Gastrocnemius medialis (tissue), 4 donors: ENCODE measurements around the gene HMX1. TPM values are rescaled to one million over a fixed set of nuclear protein-coding genes. Genes with fewer than 3 reads are reported as not detected.

Experiments
- ATAC-seq, 2 donors: fragments of 150-250 bp; one replicate each; pipeline ENCODE4 v1.9.1; 2016
- DNase-seq, 2 donors: peaks; one replicate each; pipeline ENCODE4 v3.0.0-alpha.2; 2019
- H3K27ac ChIP-seq, 4 donors: fragments of 200-600 bp; sonication (generic); 1 replicate in 1 of 4; 2 replicates in 3 of 4; pipeline ENCODE4 v1.5.1; 2016 to 2018; ENCODE audit warnings: mild to moderate bottlenecking in 2 of 4, moderate library complexity in 1 of 4
- H3K27me3 ChIP-seq, 3 donors: fragments of 200-600 bp; sonication (generic) in 2 of 3; 1 replicate in 1 of 3; 2 replicates in 2 of 3; pipeline versions ENCODE4 v1.5.1 to v1.6.0; 2016 to 2019; ENCODE audit warnings: mild to moderate bottlenecking in 1 of 3, moderate library complexity in 1 of 3
- H3K36me3 ChIP-seq, 2 donors: fragments of 200-600 bp; sonication (generic) in 1 of 2; one replicate each; pipeline ENCODE4 v1.5.1; 2017 to 2018
- H3K4me1 ChIP-seq, 2 donors: fragments of 200-600 bp; sonication (generic) in 1 of 2; one replicate each; pipeline ENCODE4 v1.5.1; 2016 to 2017; ENCODE audit warnings: mild to moderate bottlenecking in 2 of 2
- H3K4me3 ChIP-seq, 4 donors: fragments of 200-600 bp; sonication (generic) in 3 of 4; 1 replicate in 1 of 4; 2 replicates in 3 of 4; pipeline ENCODE4 v1.5.1; 2016 to 2019; ENCODE audit warnings: mild to moderate bottlenecking in 2 of 4
- H3K9me3 ChIP-seq, 3 donors: fragments of 200-600 bp; sonication (generic) in 2 of 3; 1 replicate in 1 of 3; 2 replicates in 2 of 3; pipeline ENCODE4 v1.5.1; 2016 to 2019
- POLR2A ChIP-seq, 2 donors: fragments of 450-650 bp; IDR thresholded peaks; one replicate each; pipeline ENCODE4 v1.6.1; 2017; ENCODE audit warnings: antibody characterized with exemption in 2 of 2, mild to moderate bottlenecking in 2 of 2, moderate library complexity in 2 of 2
- in situ Hi-C, 4 donors: fragments of 200-750 bp; cut with MboI; loops; one replicate each; pipeline versions ENCODE4 v1.15.0 to v1.8.0; 2017; ENCODE audit warnings: low sequenced_read_pairs in 4 of 4
- intact Hi-C: fragments of 100-400 bp; cut with DNase I; formaldehyde crosslinking; loops from one replicate; pipeline ENCODE4 v1.15.1; 2023; ENCODE audit warnings: low total_unique reads
- total RNA-seq, 4 donors: library from RNA; depleted of rRNA; stranded (reverse); fragments of >200 nt; gene quantifications; one replicate each; pipeline versions ENCODE4 v1.1.0 to v1.2.3, GENCODE V29; 2016
- TF ChIP-seq, protein P1 (sequence below), 5 experiments: fragments of 450-650 bp in 3 of 5; fragments of 200-600 bp in 2 of 5; sonication (generic) in 2 of 5; IDR thresholded peaks in 4 of 5; conservative IDR thresholded peaks in 1 of 5; 1 replicate in 4 of 5; 2 replicates in 1 of 5; pipeline ENCODE4 v1.5.1; 2016 to 2019; ENCODE audit warnings: antibody characterized with exemption in 5 of 5, mild to moderate bottlenecking in 3 of 5, moderate library complexity in 3 of 5

Gene HMX1
- total RNA-seq, 4 donors from 2014 or later: not detected

DNA sequence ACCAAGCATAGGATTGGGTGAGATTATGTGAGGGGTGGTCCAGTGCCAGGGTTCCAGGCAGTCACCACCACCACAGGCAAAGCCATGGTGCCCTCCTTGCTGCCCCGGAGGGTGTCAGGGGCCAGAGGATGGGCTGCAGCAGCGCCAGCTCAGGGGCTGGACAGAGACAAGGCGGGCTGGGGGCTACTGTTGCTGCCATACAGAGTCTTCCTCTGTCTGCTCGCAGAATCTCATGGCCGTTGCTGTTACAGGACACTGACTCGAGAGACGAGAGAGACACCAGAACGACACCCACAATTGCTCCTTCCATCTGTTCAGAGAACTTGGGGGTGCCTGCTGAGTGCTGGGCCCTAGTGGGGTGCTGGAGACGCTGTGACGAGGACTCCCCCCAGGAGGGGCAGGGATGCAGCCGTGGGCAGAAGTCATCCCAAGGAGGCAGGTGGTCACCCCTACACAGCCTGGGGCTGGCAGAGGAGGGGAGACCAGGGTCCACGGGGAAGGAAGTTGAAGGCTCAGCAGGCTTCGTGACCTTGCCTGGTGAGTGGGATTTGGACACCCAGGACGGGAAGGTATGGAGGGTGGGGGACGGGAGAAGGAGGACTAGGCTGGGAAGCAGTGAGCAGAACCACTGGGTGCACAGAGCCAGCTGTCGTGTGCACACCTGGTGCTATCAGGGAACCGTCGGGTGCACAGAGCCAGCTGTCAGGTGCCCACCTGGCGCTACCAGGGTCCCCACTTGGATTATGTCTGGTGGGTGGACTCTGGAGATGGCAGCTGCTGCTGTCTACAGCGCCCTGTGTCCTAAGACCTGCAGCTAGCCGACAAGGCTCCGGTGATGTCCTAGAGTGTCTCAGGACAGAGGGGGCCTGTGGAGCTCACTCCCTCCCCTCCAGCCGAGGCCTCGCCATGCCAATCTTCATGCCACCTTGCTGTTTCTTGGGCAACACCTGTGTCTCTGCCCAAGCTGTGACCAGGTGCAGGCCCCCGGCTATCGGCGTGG lies 43.9 kb upstream of the HMX1 start:
- Histone ChIP-seq H3K27me3 (no peaks in the 10 kb centered on the region), H3K9me3 (no peaks in the 10 kb centered on the region), H3K36me3 (no peaks in the 10 kb centered on the region), H3K4me1 (no peaks in the 10 kb centered on the region), H3K27ac (no peak overlapping the region), H3K4me3 (no peak overlapping the region)
- ATAC-seq (no peak), DNase-seq (no peak)
- TF ChIP-seq, protein P1, sequence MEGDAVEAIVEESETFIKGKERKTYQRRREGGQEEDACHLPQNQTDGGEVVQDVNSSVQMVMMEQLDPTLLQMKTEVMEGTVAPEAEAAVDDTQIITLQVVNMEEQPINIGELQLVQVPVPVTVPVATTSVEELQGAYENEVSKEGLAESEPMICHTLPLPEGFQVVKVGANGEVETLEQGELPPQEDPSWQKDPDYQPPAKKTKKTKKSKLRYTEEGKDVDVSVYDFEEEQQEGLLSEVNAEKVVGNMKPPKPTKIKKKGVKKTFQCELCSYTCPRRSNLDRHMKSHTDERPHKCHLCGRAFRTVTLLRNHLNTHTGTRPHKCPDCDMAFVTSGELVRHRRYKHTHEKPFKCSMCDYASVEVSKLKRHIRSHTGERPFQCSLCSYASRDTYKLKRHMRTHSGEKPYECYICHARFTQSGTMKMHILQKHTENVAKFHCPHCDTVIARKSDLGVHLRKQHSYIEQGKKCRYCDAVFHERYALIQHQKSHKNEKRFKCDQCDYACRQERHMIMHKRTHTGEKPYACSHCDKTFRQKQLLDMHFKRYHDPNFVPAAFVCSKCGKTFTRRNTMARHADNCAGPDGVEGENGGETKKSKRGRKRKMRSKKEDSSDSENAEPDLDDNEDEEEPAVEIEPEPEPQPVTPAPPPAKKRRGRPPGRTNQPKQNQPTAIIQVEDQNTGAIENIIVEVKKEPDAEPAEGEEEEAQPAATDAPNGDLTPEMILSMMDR (IDR thresholded peaks at IDR 0.05 in 4 of 5, conservative IDR thresholded peaks at IDR 0.05 in 1 of 5): no peak
- TF ChIP-seq POLR2A (IDR thresholded peaks at IDR 0.05): no peak
- in situ Hi-C loops: no loop called here
- intact Hi-C loops: loop anchor here (10.0 kb wide), 1 partner anchor 311 kb away; no protein-coding TSS in a partner anchor

DNA sequence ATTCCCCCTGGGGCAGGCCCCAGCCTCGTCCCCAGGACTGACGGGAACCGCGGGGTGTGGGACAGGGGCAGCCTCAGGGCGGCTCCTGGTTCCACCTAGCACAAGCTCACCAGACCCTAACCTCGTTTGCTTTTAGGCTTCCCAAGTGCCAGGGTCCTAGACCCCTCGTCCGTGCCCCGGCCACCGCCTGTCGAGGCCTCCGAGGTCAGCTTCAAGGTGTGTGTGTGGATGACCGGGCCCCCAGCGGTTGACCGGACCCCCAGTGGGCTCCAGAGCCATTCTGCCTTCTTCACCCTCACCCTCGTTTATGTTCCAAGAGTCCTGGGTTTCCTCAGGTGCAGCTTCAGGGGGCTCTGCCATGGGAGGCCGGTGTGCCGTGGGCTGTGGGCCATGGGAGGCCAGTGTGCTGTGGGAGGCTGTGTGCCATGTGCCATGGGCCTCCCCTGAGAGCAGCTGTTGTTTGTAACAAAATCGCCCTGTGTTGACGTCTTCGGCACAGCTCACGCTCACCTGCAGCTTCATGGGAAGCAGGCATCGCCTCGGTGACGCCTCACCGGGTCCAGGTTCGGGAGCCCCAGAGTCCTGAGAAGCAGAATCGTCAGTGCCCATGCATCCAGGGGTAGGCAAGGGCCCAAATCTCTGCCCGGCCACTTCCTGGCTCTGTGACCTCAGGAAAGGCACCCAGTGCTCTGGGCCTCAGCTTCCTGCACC lies 43.0 kb upstream of the HMX1 start:
- Histone ChIP-seq H3K9me3 (no peaks in the 10 kb centered on the region), H3K27ac (no peak overlapping the region), H3K27me3 (no peaks in the 10 kb centered on the region), H3K36me3 (no peaks in the 10 kb centered on the region), H3K4me3 (no peak overlapping the region), H3K4me1 (no peaks in the 10 kb centered on the region)
- in situ Hi-C loops: no loop called here
- TF ChIP-seq, protein P1 (IDR thresholded peaks at IDR 0.05 in 4 of 5, conservative IDR thresholded peaks at IDR 0.05 in 1 of 5): no peak
- TF ChIP-seq POLR2A (IDR thresholded peaks at IDR 0.05): no peak
- intact Hi-C loops: loop anchor here (10.0 kb wide), 1 partner anchor 310 kb away; no protein-coding TSS in a partner anchor
- ATAC-seq (no peak), DNase-seq (no peak)

DNA sequence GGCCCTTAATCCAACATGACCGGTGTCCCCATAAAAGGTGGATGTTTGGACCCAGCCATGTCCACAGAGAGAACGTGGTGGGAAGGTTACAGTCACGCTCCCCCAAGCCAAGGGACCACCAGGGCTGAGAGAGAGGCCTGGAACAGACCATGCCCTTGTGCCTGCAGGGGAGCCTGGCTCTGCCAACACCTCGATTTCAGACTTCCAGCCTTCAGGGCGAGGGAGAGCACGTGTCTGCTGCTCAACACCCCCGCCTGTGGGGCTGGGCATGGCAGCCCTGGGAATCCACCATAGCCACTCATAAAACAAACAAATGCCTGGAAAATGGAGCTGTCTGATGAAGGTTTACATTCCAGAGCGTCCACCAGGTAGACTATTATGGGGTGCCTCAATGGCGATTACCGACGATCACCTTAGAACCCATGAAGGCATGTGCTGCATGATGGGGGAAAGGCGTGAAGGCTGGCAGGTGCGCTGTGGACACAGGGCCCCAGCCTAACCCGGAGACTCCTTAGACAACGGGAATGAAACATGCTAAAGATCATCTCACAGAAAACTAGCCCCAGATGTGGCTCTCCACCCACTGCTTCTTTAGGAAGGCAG lies 42.3 kb upstream of the HMX1 start:
- no peaks in the 10 kb centered on the region for H3K9me3 ChIP-seq
- ATAC-seq (no peak), DNase-seq (no peak)
- no peaks in the 10 kb centered on the region for H3K36me3 ChIP-seq
- H3K4me1 ChIP-seq: no peaks in the 10 kb centered on the region
- peaks cover 0 to under 1% (median 0%) of the 10 kb centered on the region in 3 donors for H3K27me3 ChIP-seq
- no peak overlapping the region for H3K27ac ChIP-seq
- TF ChIP-seq POLR2A (IDR thresholded peaks at IDR 0.05): no peak
- TF ChIP-seq, protein P1 (IDR thresholded peaks at IDR 0.05 in 4 of 5, conservative IDR thresholded peaks at IDR 0.05 in 1 of 5): no peak
- H3K4me3 ChIP-seq: no peak overlapping the region
- intact Hi-C loops (loop anchor here (10.0 kb wide), 1 partner anchor 309 kb away; no protein-coding TSS in a partner anchor), in situ Hi-C loops (no loop called here)

DNA sequence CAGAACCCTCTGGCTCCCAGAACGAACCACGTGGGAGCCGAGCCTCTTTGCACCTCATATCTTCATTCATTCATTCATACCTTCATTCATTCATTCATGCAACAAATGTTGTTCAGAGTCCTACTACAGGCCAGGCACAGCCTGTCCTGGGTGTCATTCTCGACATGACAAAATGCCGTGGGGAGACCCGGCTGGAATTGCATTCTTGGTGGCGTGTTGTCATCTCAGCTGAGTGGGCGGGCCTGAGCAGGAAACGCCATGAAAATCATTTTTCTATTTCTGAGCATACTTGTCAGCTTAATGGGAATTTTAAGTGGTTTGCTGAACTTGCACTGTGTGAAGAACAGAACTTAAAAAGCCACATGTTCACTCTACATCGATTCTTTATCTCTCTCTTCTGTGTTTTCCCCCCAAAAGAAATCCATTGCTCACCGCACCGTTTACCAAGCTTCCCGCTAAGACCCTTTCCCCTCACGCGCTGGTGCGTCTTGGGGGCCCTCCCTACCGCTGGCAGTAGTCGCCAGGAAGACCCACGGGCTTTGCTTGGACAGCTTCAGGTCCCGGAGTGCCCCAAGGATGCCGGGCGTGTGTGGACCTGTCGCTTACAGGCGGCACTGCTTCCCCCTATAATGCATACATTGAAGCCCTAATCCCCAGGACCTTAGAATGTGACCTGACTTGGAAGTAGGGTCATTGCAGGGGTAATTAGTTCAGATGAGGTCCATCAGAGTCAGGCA lies 41.6 kb upstream of the HMX1 start:
- H3K4me3 ChIP-seq: no peak overlapping the region
- no peak for DNase-seq
- no peaks in the 10 kb centered on the region for H3K36me3 ChIP-seq
- H3K27ac ChIP-seq: no peak overlapping the region
- intact Hi-C loops (loop anchor here (10.0 kb wide), 1 partner anchor 308 kb away; no protein-coding TSS in a partner anchor), in situ Hi-C loops (no loop called here)
- H3K9me3 ChIP-seq: no peaks in the 10 kb centered on the region
- H3K4me1 ChIP-seq: no peaks in the 10 kb centered on the region
- ATAC-seq: no peak
- TF ChIP-seq POLR2A (IDR thresholded peaks at IDR 0.05): no peak
- TF ChIP-seq, protein P1 (IDR thresholded peaks at IDR 0.05 in 4 of 5, conservative IDR thresholded peaks at IDR 0.05 in 1 of 5): no peak
- peaks cover 0 to 2% (median 2%) of the 10 kb centered on the region in 3 donors for H3K27me3 ChIP-seq
